ENCODE measurements around the gene SEMA3G.

SEMA3G gene

GRCh38 chr3:52394751-52395502 is 50.0 kb downstream of the SEMA3G start:
- no peak for DNase-seq

GRCh38 chr3:52393959-52394670 is 50.8 kb downstream of the SEMA3G start:
- no peak for DNase-seq

GRCh38 chr3:52393131-52393807 is 51.6 kb downstream of the SEMA3G start:
- no peak for DNase-seq

GRCh38 chr3:52392216-52392930 is 52.5 kb downstream of the SEMA3G start:
- DNase-seq, result no peak

GRCh38 chr3:52391096-52391495 is 53.8 kb downstream of the SEMA3G start:
- no peak for DNase-seq

- no peak for DNase-seq
Measured at GRCh38 chr3:52388933-52389332, 56.0 kb downstream of the SEMA3G start.

- DNase-seq, result no peak
Measured at GRCh38 chr3:52388348-52388821, 56.5 kb downstream of the SEMA3G start.

- DNase-seq, result no peak
Measured at GRCh38 chr3:52387481-52387880, 57.4 kb downstream of the SEMA3G start.

- no peak for DNase-seq
Measured at GRCh38 chr3:52385157-52385556, 59.7 kb downstream of the SEMA3G start.

GRCh38 chr3:52384019-52384761 is 60.7 kb downstream of the SEMA3G start:
- DNase-seq, result no peak

GRCh38 chr3:52383446-52383845 is 61.5 kb downstream of the SEMA3G start:
- DNase-seq, result no peak
